ENCODE results near the gene MEX3C.

MEX3C gene

GRCh38 chr18:51227660-51228059 is 30.2 kb upstream of the MEX3C start:
- no peaks in the 10 kb centered on the region for H3K4me1 ChIP-seq (ENCODE audit: insufficient read depth, low read length, poor library complexity, severe bottlenecking)
- H3K9ac ChIP-seq (ENCODE audit: low read depth, low read length, poor library complexity, severe bottlenecking) = no peak overlapping the region
- H3K79me2 ChIP-seq (ENCODE audit: insufficient read depth, low read length) = no peaks in the 10 kb centered on the region
- H3K9me3 ChIP-seq (ENCODE audit: insufficient read depth, low read depth, low read length) = no peaks in the 10 kb centered on the region
- TF ChIP-seq CTCF (conservative IDR thresholded peaks at IDR 0.05; ENCODE audit: low read length) (no peak), EZH2phosphoT487 (IDR thresholded peaks at IDR 0.05; ENCODE audit: borderline replicate concordance) (no peak)
- no peaks in the 10 kb centered on the region for H4K20me1 ChIP-seq (ENCODE audit: insufficient read depth, low read length, poor library complexity, severe bottlenecking)
- H3K4me3 ChIP-seq (ENCODE audit: low read length, poor library complexity, severe bottlenecking) = no peak overlapping the region
- H3K9me2 ChIP-seq (replicated peaks; ENCODE audit: low read depth, low read length) = no peaks in the 10 kb centered on the region
- H2AFZ ChIP-seq (ENCODE audit: low read length) = no peak overlapping the region
- H3F3A ChIP-seq (ENCODE audit: low read depth) = no peaks in the 10 kb centered on the region
- H3K36me3 ChIP-seq (ENCODE audit: insufficient read depth, low read length) = no peaks in the 10 kb centered on the region
- no peaks in the 10 kb centered on the region for H3K27me3 ChIP-seq (ENCODE audit: insufficient read depth, low read length, poor library complexity, severe bottlenecking)
- H3K4me2 ChIP-seq (ENCODE audit: low read depth, low read length, poor library complexity, severe bottlenecking) = no peak overlapping the region

- Histone ChIP-seq H3K4me1 (ENCODE audit: insufficient read depth, low read length, poor library complexity, severe bottlenecking) (no peaks in the 10 kb centered on the region), H3K9me2 (replicated peaks; ENCODE audit: low read depth, low read length) (no peaks in the 10 kb centered on the region), H3K9me3 (ENCODE audit: insufficient read depth, low read depth, low read length) (no peaks in the 10 kb centered on the region)
These were observed 29.3 kb upstream of the MEX3C start for GRCh38 chr18:51226587-51227350.

GRCh38 chr18:51226068-51226467 is 28.6 kb upstream of the MEX3C start:
- H3K4me3 ChIP-seq (ENCODE audit: low read length, poor library complexity, severe bottlenecking) = no peak overlapping the region
- H3K36me3 ChIP-seq (ENCODE audit: insufficient read depth, low read length) = no peaks in the 10 kb centered on the region
- no peaks in the 10 kb centered on the region for H3F3A ChIP-seq (ENCODE audit: low read depth)
- no peak overlapping the region for H2AFZ ChIP-seq (ENCODE audit: low read length)
- no peaks in the 10 kb centered on the region for H3K4me1 ChIP-seq (ENCODE audit: insufficient read depth, low read length, poor library complexity, severe bottlenecking)
- no peaks in the 10 kb centered on the region for H3K9me3 ChIP-seq (ENCODE audit: insufficient read depth, low read depth, low read length)
- TF ChIP-seq CTCF (conservative IDR thresholded peaks at IDR 0.05; ENCODE audit: low read length) = no peak
- TF ChIP-seq EZH2phosphoT487 (IDR thresholded peaks at IDR 0.05; ENCODE audit: borderline replicate concordance) = no peak
- no peaks in the 10 kb centered on the region for H3K9me2 ChIP-seq (replicated peaks; ENCODE audit: low read depth, low read length)
- no peaks in the 10 kb centered on the region for H3K27me3 ChIP-seq (ENCODE audit: insufficient read depth, low read length, poor library complexity, severe bottlenecking)
- no peaks in the 10 kb centered on the region for H4K20me1 ChIP-seq (ENCODE audit: insufficient read depth, low read length, poor library complexity, severe bottlenecking)
- no peak overlapping the region for H3K4me2 ChIP-seq (ENCODE audit: low read depth, low read length, poor library complexity, severe bottlenecking)
- no peaks in the 10 kb centered on the region for H3K79me2 ChIP-seq (ENCODE audit: insufficient read depth, low read length)
- H3K9ac ChIP-seq (ENCODE audit: low read depth, low read length, poor library complexity, severe bottlenecking) = no peak overlapping the region

More at GRCh38 chr18:51226587-51227350, 29.3 kb upstream of the MEX3C start:
- Histone ChIP-seq H3K27me3 (ENCODE audit: insufficient read depth, low read length, poor library complexity, severe bottlenecking) (no peaks in the 10 kb centered on the region), H3K36me3 (ENCODE audit: insufficient read depth, low read length) (no peaks in the 10 kb centered on the region), H4K20me1 (ENCODE audit: insufficient read depth, low read length, poor library complexity, severe bottlenecking) (no peaks in the 10 kb centered on the region), H3K4me2 (ENCODE audit: low read depth, low read length, poor library complexity, severe bottlenecking) (no peak overlapping the region), H3F3A (ENCODE audit: low read depth) (no peaks in the 10 kb centered on the region), H2AFZ (ENCODE audit: low read length) (no peak overlapping the region), H3K79me2 (ENCODE audit: insufficient read depth, low read length) (no peaks in the 10 kb centered on the region), H3K4me3 (ENCODE audit: low read length, poor library complexity, severe bottlenecking) (no peak overlapping the region), H3K9ac (ENCODE audit: low read depth, low read length, poor library complexity, severe bottlenecking) (no peak overlapping the region)
- TF ChIP-seq EZH2phosphoT487 (IDR thresholded peaks at IDR 0.05; ENCODE audit: borderline replicate concordance) = no peak
- no peak for TF ChIP-seq CTCF (conservative IDR thresholded peaks at IDR 0.05; ENCODE audit: low read length)
